NT2/D1 (cell line): ENCODE measurements around the gene AWAT2.

Source experiments
- DNase-seq: peaks from one replicate; pipeline ENCODE4 v3.0.0-alpha.2; 2011; ENCODE audit warnings: low read depth, low spot score
- H3K27me3 ChIP-seq: 2 replicates; pipeline ENCODE4 v1.6.0; 2011; ENCODE audit warnings: mild to moderate bottlenecking; ENCODE audit not compliant: insufficient read length, insufficient read depth
- H3K36me3 ChIP-seq: 2 replicates; pipeline ENCODE4 v1.6.1; 2011; ENCODE audit warnings: mild to moderate bottlenecking, low read length, mixed read lengths; ENCODE audit not compliant: insufficient read depth, insufficient read length
- H3K4me1 ChIP-seq: 2 replicates; pipeline ENCODE4 v1.5.1; 2011; ENCODE audit not compliant: insufficient read depth, insufficient read length
- H3K4me3 ChIP-seq: 2 replicates; pipeline ENCODE4 v1.5.1; 2011; ENCODE audit warnings: low read depth; ENCODE audit not compliant: insufficient read length
- H3K9ac ChIP-seq: 2 replicates; pipeline ENCODE4 v1.6.0; 2011; ENCODE audit warnings: low read depth; ENCODE audit not compliant: insufficient read length
- H3K9me3 ChIP-seq: 2 replicates; pipeline ENCODE4 v1.5.1; 2011; ENCODE audit warnings: mild to moderate bottlenecking, low read length; ENCODE audit not compliant: insufficient read depth
- SUZ12 ChIP-seq: IDR thresholded peaks from 2 replicates; pipeline ENCODE4 v1.6.1; 2011; ENCODE audit not compliant: insufficient read length, insufficient read depth; ENCODE audit errors: extremely low read depth
- YY1 ChIP-seq: IDR thresholded peaks from 2 replicates; pipeline ENCODE4 v1.6.1; 2011; ENCODE audit not compliant: insufficient read length, insufficient read depth
- ZNF274 ChIP-seq: IDR thresholded peaks from 2 replicates; pipeline ENCODE4 v1.6.1; 2011; ENCODE audit warnings: mild to moderate bottlenecking, low read depth, low read length

AWAT2 gene

DNA sequence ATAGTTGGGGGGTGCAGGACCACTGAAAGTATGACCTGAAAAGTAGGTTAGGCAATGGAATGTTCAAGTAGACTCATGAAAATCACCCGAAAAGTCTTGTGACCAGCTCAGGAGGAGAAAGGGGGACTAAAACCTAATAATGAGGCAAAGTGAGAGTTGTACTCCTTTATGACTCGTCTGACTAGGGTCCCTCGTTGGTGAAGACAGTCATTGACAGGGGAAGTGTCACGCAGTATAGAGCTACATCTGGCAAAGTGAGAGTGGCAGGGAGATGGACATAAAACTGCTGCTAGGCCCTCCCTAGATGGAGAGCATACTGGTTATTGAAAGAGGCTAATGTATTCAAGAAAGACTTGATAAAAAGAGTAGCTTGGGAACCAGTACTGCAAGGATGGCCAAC is 33.0 kb upstream of the AWAT2 start:
- TF ChIP-seq SUZ12 (no peak), ZNF274 (no peak), YY1 (no peak)
- Histone ChIP-seq H3K36me3 (no peaks in the 10 kb centered on the region), H3K9me3 (peaks cover 7% of the 10 kb centered on the region; the same call in 1 of the 2 replicates), H3K4me3 (no peak overlapping the region), H3K27me3 (no peaks in the 10 kb centered on the region), H3K9ac (no peak overlapping the region), H3K4me1 (no peaks in the 10 kb centered on the region)
- DNase-seq, result no peak

GRCh38 chrX:70079870-70080269 is 30.1 kb upstream of the AWAT2 start:
- TF ChIP-seq YY1 (no peak), SUZ12 (no peak), ZNF274 (no peak)

DNA sequence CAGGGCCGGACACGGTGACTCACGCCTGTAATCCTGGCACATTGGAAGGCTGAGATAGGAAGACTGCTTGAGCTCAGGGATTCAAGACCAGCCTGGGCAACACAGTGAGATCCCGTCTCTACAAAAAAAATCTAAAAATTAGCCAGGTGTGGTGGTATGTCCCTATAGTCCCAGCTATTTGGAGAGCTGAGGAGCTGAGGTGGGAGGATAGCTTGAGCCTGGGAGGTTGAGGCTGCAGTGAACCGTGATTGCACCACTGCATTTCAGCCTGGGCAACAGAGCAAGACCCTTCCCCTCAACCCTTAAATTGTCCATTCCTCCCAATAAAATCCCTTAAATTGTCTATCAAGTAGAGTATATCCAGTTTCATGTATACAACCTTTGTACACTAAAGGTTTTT is 29.6 kb upstream of the AWAT2 start:
- H3K36me3 ChIP-seq, result no peaks in the 10 kb centered on the region
- H3K9me3 ChIP-seq, result peaks cover 21% of the 10 kb centered on the region
- no peak for DNase-seq
- H3K4me3 ChIP-seq, result no peak overlapping the region
- H3K27me3 ChIP-seq, result no peaks in the 10 kb centered on the region
- H3K9ac ChIP-seq, result no peak overlapping the region
- TF ChIP-seq SUZ12 (no peak), ZNF274 (no peak), YY1 (no peak)
- H3K4me1 ChIP-seq, result no peaks in the 10 kb centered on the region

More at GRCh38 chrX:70079870-70080269, 30.1 kb upstream of the AWAT2 start:
- no peaks in the 10 kb centered on the region for H3K4me1 ChIP-seq
- H3K27me3 ChIP-seq, result no peaks in the 10 kb centered on the region
- H3K9ac ChIP-seq, result no peak overlapping the region
- no peak for DNase-seq
- peaks cover 21% of the 10 kb centered on the region for H3K9me3 ChIP-seq
- no peak overlapping the region for H3K4me3 ChIP-seq
- no peaks in the 10 kb centered on the region for H3K36me3 ChIP-seq

- no peak overlapping the region for H3K9ac ChIP-seq
- no peaks in the 10 kb centered on the region for H3K4me1 ChIP-seq
- H3K9me3 ChIP-seq, result no peaks in the 10 kb centered on the region; the same call in 1 of the 2 replicates
- peaks cover 2% of the 10 kb centered on the region for H3K27me3 ChIP-seq
- TF ChIP-seq SUZ12 (no peak), YY1 (no peak), ZNF274 (no peak)
- H3K36me3 ChIP-seq, result no peaks in the 10 kb centered on the region
- DNase-seq, result no peak
- H3K4me3 ChIP-seq, result no peak overlapping the region
These were observed 16.9 kb upstream of the AWAT2 start for GRCh38 chrX:70066646-70067045.

DNA sequence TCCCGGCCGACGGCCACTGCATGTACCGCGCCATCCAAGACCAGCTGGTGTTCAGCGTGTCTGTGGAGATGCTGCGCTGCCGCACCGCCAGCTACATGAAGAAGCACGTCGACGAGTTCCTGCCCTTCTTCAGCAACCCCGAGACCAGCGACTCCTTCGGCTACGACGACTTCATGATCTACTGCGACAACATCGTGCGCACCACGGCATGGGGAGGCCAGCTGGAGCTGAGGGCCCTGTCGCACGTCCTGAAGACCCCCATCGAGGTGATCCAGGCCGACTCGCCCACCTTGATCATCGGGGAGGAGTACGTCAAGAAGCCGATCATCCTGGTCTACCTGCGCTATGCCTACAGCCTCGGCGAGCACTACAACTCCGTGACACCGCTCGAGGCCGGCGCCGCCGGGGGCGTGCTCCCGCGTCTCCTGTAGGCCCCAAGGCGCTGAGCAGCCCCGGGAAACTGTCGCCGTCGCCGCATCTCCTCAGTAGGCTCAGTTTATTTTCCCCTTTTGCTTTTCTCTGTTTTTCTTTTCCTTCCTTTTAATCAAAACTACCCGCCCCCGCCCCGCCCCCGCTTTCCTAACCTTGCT is 13.3 kb upstream of the AWAT2 start:
- H3K27me3 ChIP-seq, result peaks cover 2% of the 10 kb centered on the region
- TF ChIP-seq YY1 (no peak), ZNF274 (no peak), SUZ12 (no peak)
- no peak for DNase-seq

GRCh38 chrX:70062076-70062475 is 12.3 kb upstream of the AWAT2 start, which contains the start of gene OTUD6A:
OTUD6A (plus strand) TSS chrX:70062457; CDS start chrX:70062525, 68 bp downstream.
- no peaks in the 10 kb centered on the region for H3K27me3 ChIP-seq
- no peak for DNase-seq
- TF ChIP-seq ZNF274 (no peak), YY1 (no peak), SUZ12 (no peak)
- H3K36me3 ChIP-seq, result no peaks in the 10 kb centered on the region
- H3K9me3 ChIP-seq, result no peaks in the 10 kb centered on the region; the same call in 1 of the 2 replicates
- H3K4me3 ChIP-seq, result no peak within 1 kb of the TSS
- no peaks in the 10 kb centered on the region for H3K4me1 ChIP-seq
- H3K9ac ChIP-seq, result no peak within 1 kb of the TSS

More for the DNA sequence above, 13.3 kb upstream of the AWAT2 start:
- Histone ChIP-seq H3K36me3 (no peaks in the 10 kb centered on the region), H3K9ac (no peak overlapping the region), H3K4me1 (no peaks in the 10 kb centered on the region), H3K4me3 (no peak overlapping the region), H3K9me3 (no peaks in the 10 kb centered on the region; the same call in 1 of the 2 replicates)

DNA sequence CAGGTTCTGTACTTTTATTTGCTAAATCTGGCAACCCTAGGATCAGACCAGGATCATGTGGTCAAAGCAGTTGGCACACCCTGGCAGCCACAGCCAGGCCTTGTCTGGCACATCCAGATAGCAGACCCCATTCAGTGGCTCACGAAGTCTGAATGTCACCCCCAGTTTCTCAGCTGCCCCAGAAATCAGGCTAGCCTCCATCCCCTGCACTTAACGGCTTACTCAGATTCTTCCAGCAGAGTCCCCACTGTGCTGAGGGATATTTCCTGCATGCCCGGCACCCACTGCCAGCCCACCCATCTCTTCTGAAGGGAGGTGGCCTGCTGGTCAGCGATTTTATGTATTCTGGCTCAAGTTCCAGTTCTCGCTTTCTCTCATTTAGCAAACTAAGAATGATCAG is 4.7 kb upstream of the AWAT2 start:
- Histone ChIP-seq H3K4me3 (no peak overlapping the region), H3K36me3 (no peaks in the 10 kb centered on the region), H3K9me3 (no peaks in the 10 kb centered on the region), H3K27me3 (no peaks in the 10 kb centered on the region), H3K9ac (no peak overlapping the region), H3K4me1 (no peaks in the 10 kb centered on the region)
- TF ChIP-seq SUZ12 (no peak), YY1 (no peak), ZNF274 (no peak)
- no peak for DNase-seq
